ENCODE measurements around the gene KSR1. TPM values are rescaled to one million over a fixed set of nuclear protein-coding genes. Genes with fewer than 3 reads are reported as not detected.
"Not testable (repeated sequence)": the region's sequence is repeated elsewhere in the genome, so short reads cannot be mapped to it uniquely, and the experiment has no call there.

The KSR1 gene
- total RNA-seq, 4 donors from 2014 or later, result 26.0 to 37.5 (median 35.0) TPM

- intact Hi-C loops (cut with DNase I; ENCODE audit: low total_unique reads), result no loop called here
These were observed 41.4 kb downstream of the KSR1 start for GRCh38 chr17:27497696-27498095.

GRCh38 chr17:27498615-27499309 is 42.5 kb downstream of the KSR1 start:
- TF ChIP-seq POLR2A (IDR thresholded peaks at IDR 0.05), result no peak
- TF ChIP-seq, protein P1, sequence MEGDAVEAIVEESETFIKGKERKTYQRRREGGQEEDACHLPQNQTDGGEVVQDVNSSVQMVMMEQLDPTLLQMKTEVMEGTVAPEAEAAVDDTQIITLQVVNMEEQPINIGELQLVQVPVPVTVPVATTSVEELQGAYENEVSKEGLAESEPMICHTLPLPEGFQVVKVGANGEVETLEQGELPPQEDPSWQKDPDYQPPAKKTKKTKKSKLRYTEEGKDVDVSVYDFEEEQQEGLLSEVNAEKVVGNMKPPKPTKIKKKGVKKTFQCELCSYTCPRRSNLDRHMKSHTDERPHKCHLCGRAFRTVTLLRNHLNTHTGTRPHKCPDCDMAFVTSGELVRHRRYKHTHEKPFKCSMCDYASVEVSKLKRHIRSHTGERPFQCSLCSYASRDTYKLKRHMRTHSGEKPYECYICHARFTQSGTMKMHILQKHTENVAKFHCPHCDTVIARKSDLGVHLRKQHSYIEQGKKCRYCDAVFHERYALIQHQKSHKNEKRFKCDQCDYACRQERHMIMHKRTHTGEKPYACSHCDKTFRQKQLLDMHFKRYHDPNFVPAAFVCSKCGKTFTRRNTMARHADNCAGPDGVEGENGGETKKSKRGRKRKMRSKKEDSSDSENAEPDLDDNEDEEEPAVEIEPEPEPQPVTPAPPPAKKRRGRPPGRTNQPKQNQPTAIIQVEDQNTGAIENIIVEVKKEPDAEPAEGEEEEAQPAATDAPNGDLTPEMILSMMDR (IDR thresholded peaks at IDR 0.05), result no peak
- intact Hi-C loops (cut with DNase I; ENCODE audit: low total_unique reads), result no loop called here
- WGBS, 2 donors, result 78 to 83% methylated on average over 8 of the region's 8 CpGs

More at GRCh38 chr17:27497696-27498095, 41.4 kb downstream of the KSR1 start:
- TF ChIP-seq, protein P1 (IDR thresholded peaks at IDR 0.05), result no peak
- no peak for TF ChIP-seq POLR2A (IDR thresholded peaks at IDR 0.05)
- WGBS, 2 donors, result 43 to 47% methylated on average over 5 of the region's 5 CpGs
- H3K4me3 ChIP-seq (ENCODE audit: low read depth, poor library complexity, severe bottlenecking), result no peak overlapping the region
- peak in 1 of 2 donors; percentile 52 for DNase-seq (ENCODE audit: low spot score in 2 of 2)

GRCh38 chr17:27499451-27500265 is 43.4 kb downstream of the KSR1 start:
- no peak for DNase-seq (ENCODE audit: low spot score in 2 of 2)
- intact Hi-C loops (cut with DNase I; ENCODE audit: low total_unique reads), result no loop called here
- TF ChIP-seq, protein P1 (IDR thresholded peaks at IDR 0.05), result no peak
- TF ChIP-seq POLR2A (IDR thresholded peaks at IDR 0.05), result no peak
- H3K4me3 ChIP-seq (ENCODE audit: low read depth, poor library complexity, severe bottlenecking), result no peak overlapping the region
- WGBS, 2 donors, result 76 to 77% methylated on average over 11 of the region's 11 CpGs

More at GRCh38 chr17:27498615-27499309, 42.5 kb downstream of the KSR1 start:
- H3K4me3 ChIP-seq (ENCODE audit: low read depth, poor library complexity, severe bottlenecking), result no peak overlapping the region
- no peak for DNase-seq (ENCODE audit: low spot score in 2 of 2)

GRCh38 chr17:27501338-27501737 is 45.1 kb downstream of the KSR1 start:
- WGBS, 2 donors, result 82 to 84% methylated on average over 3 of the region's 3 CpGs
- intact Hi-C loops (cut with DNase I; ENCODE audit: low total_unique reads); H3K4me3 ChIP-seq (ENCODE audit: low read depth, poor library complexity, severe bottlenecking); DNase-seq (ENCODE audit: low spot score in 2 of 2): not testable (repeated sequence)

- DNase-seq (ENCODE audit: low spot score in 2 of 2), result no peak
- no peak overlapping the region for H3K4me3 ChIP-seq (ENCODE audit: low read depth, poor library complexity, severe bottlenecking)
- no peak for TF ChIP-seq POLR2A (IDR thresholded peaks at IDR 0.05)
- TF ChIP-seq, protein P1 (IDR thresholded peaks at IDR 0.05), result no peak
- 67 to 69% methylated on average over 11 to 12 of the region's 12 CpGs for WGBS, 2 donors
- intact Hi-C loops (cut with DNase I; ENCODE audit: low total_unique reads), result no loop called here
These were observed 46.5 kb downstream of the KSR1 start for GRCh38 chr17:27502526-27503324.
